Heart left ventricle (tissue), 16 donors: ENCODE results near the gene ANXA8. TPM values are rescaled to one million over a fixed set of nuclear protein-coding genes. Genes with fewer than 3 reads are reported as not detected.

Source experiments
- ATAC-seq, 4 donors: fragments of 200-7000 bp; cut with Tn5 transposase; one replicate each; pipeline ENCODE4 v1.9.1; 2020 to 2022; ENCODE audit warnings: moderate library complexity in 4 of 4, mild to moderate bottlenecking in 3 of 4, moderate number of reproducible peaks in 1 of 4
- DNase-seq, 5 donors: peaks; one replicate each; pipeline ENCODE4 v3.0.0-alpha.2; 2020
- H3K27ac ChIP-seq, 12 donors: fragments of 200-600 bp; sonication (generic) in 4 of 12; one replicate each; pipeline versions ENCODE4 v1.5.0 to v1.8.0; 2016 to 2022; ENCODE audit warnings: mild to moderate bottlenecking in 2 of 12
- H3K27me3 ChIP-seq, 9 donors: fragments of 200-600 bp; sonication (generic) in 2 of 9; one replicate each; pipeline versions ENCODE4 v1.5.1 to v1.8.0; 2016 to 2022; ENCODE audit warnings: mild to moderate bottlenecking in 3 of 9
- H3K36me3 ChIP-seq, 9 donors: fragments of 200-600 bp; sonication (generic) in 2 of 9; one replicate each; pipeline versions ENCODE4 v1.5.0 to v1.8.0; 2018 to 2022; ENCODE audit warnings: mild to moderate bottlenecking in 2 of 9
- H3K4me1 ChIP-seq, 12 donors: fragments of 200-600 bp; sonication (generic) in 4 of 12; one replicate each; pipeline versions ENCODE4 v1.5.0 to v1.8.0; 2016 to 2022; ENCODE audit warnings: mild to moderate bottlenecking in 3 of 12
- H3K4me3 ChIP-seq, 12 donors: fragments of 200-600 bp; sonication (generic) in 4 of 12; one replicate each; pipeline versions ENCODE4 v1.5.0 to v1.8.0; 2017 to 2022; ENCODE audit warnings: mild to moderate bottlenecking in 9 of 12, moderate library complexity in 4 of 12
- H3K9me3 ChIP-seq, 12 donors: fragments of 200-600 bp; sonication (generic) in 4 of 12; one replicate each; pipeline versions ENCODE4 v1.5.0 to v1.8.0; 2016 to 2022; ENCODE audit warnings: mild to moderate bottlenecking in 1 of 12
- POLR2A ChIP-seq, 2 donors: fragments of 450-650 bp; IDR thresholded peaks; one replicate each; pipeline ENCODE4 v1.6.1; 2017; ENCODE audit warnings: antibody characterized with exemption in 2 of 2, mild to moderate bottlenecking in 2 of 2, moderate library complexity in 2 of 2
- WGBS, 4 donors: extraction: QIAGEN DNeasy Blood & Tissue Kit in 2 of 4; methylation state at CpG; one replicate each; pipeline versions ENCODE4 v1.1.5 to v1.1.7; 2013 to 2018; 5-methylcytosine and 5-hydroxymethylcytosine counted together
- intact Hi-C, 10 donors: fragments of 100-400 bp; cut with DNase I; formaldehyde crosslinking; loops; one replicate each; pipeline versions ENCODE4 v1.11.1 to v1.14.2; 2022
- polyA plus RNA-seq, 2 donors: library from polyadenylated mRNA; stranded (reverse); fragments of 200-250 nt; gene quantifications; one replicate each; pipeline ENCODE4 v1.2.3, GENCODE V29; 2013
- total RNA-seq, 9 donors: library from RNA; depleted of rRNA in 2 of 9; stranded (reverse); fragments of >200 nt in 2 of 9; fragmentation: NEBNext Ultra II Directional in 3 of 9; extraction: Animal tissue kit (Norgen Biotek cat#: 25700) in 3 of 9; gene quantifications; one replicate each; pipeline versions ENCODE4 v1.1.0 to v1.2.4, GENCODE V29; 2016 to 2023
- TF ChIP-seq, protein P1 (sequence below), 12 donors: fragments of 200-600 bp; sonication (generic) in 4 of 12; IDR thresholded peaks; one replicate each; pipeline versions ENCODE4 v1.5.0 to v1.8.0; 2018 to 2022; ENCODE audit warnings: antibody characterized with exemption in 12 of 12, mild to moderate bottlenecking in 5 of 12
- donor health status: ischemic (EF 13 %, LVEDD 7.1; RV severe dilation, severe dysfunction).
- donor health status: healthy with polysubstance abuse.
- donor health status: DM: no; HTN: yes; CAD: no.
- donor health status: DM: no; HTN: no; CAD: no.
- donor health status: ischemic (EF 25% LVEDD 6.9; RV normal size, moderate dysfunction).
- donor health status: ischemic (EF 25% LVEDD 5.7; RV mildly dilated, moderate dysfunction).
- donor health status: healthy.
- donor health status: DM: yes; HTN: yes; CAD: no.
- donor health status: ischemic (EF 35%, LVEDD 5.7; RV mildly dilated, moderate dysfunction).
- donor health status: nonischemic (EF 11% LVEDD 7.7; RV severe dilation, severe dysfunction).
- donor health status: DM: yes; HTN: yes; CAD: no.
- donor health status: PGD.
- donor health status: ischemic (EF 29% LVEDD 5.4; RV normal size, mild dysfunction).
- donor health status: nonischemic (EF 23%, LVEDD 6.1; RV moderate dilation, normal function).

Gene ANXA8
- total and polyA plus RNA-seq, 11 donors = 0.15 to 52.4 (median 0.31) TPM; not detected in 6

GRCh38 chr10:47424231-47424630, 59.7 kb downstream of the ANXA8 start:
- ATAC-seq (no peak), DNase-seq (no peak)
- 60 to 72% (median 63%) methylated on average over 8 of the region's 8 CpGs for WGBS, 4 donors
- TF ChIP-seq, protein P1, sequence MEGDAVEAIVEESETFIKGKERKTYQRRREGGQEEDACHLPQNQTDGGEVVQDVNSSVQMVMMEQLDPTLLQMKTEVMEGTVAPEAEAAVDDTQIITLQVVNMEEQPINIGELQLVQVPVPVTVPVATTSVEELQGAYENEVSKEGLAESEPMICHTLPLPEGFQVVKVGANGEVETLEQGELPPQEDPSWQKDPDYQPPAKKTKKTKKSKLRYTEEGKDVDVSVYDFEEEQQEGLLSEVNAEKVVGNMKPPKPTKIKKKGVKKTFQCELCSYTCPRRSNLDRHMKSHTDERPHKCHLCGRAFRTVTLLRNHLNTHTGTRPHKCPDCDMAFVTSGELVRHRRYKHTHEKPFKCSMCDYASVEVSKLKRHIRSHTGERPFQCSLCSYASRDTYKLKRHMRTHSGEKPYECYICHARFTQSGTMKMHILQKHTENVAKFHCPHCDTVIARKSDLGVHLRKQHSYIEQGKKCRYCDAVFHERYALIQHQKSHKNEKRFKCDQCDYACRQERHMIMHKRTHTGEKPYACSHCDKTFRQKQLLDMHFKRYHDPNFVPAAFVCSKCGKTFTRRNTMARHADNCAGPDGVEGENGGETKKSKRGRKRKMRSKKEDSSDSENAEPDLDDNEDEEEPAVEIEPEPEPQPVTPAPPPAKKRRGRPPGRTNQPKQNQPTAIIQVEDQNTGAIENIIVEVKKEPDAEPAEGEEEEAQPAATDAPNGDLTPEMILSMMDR (IDR thresholded peaks at IDR 0.05) = no peak
- no peak for TF ChIP-seq POLR2A (IDR thresholded peaks at IDR 0.05)
- Histone ChIP-seq H3K4me3 (no peak overlapping the region), H3K27me3 (no peaks in the 10 kb centered on the region), H3K9me3 (peaks cover 0 to 10% (median 0%) of the 10 kb centered on the region in 12 donors), H3K4me1 (no peaks in the 10 kb centered on the region), H3K36me3 (no peaks in the 10 kb centered on the region), H3K27ac (no peak overlapping the region)
- intact Hi-C loops = no loop called here

DNA sequence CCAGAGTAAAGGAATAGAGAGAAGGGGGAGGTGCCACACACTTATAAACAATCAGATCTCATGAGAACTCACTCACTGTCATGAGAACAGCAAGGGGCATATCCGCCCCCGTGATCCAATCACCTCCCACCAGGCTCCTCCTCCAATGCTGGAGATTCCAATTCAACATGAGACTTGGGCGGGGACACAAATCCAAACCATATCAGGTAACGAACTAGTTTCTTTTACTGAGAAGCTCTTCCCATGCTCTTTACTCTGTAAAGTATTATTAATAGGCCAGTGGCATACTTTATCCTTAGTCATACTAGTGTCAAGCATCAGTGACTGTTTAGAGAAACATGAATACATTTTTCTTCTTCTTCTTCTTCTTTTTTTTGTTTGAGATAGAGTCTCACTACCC, 60.4 kb downstream of the ANXA8 start:
- H3K9me3 ChIP-seq = peaks cover 0 to 8% (median 0%) of the 10 kb centered on the region in 12 donors
- no peaks in the 10 kb centered on the region for H3K4me1 ChIP-seq
- no peaks in the 10 kb centered on the region for H3K36me3 ChIP-seq
- TF ChIP-seq, protein P1 (IDR thresholded peaks at IDR 0.05) = no peak
- no peak for TF ChIP-seq POLR2A (IDR thresholded peaks at IDR 0.05)
- no peak overlapping the region for H3K4me3 ChIP-seq
- intact Hi-C loops = no loop called here
- ATAC-seq (no peak), DNase-seq (no peak)
- WGBS, 4 donors = 71 to 80% (median 75%) methylated on average over 4 of the region's 4 CpGs
- no peaks in the 10 kb centered on the region for H3K27me3 ChIP-seq
- no peak overlapping the region for H3K27ac ChIP-seq

GRCh38 chr10:47421057-47421952, 62.6 kb downstream of the ANXA8 start:
- no peak for DNase-seq

More at GRCh38 chr10:47421057-47421952, 62.6 kb downstream of the ANXA8 start:
- peak in 1 of 4 donors; percentile 12 for ATAC-seq
- Histone ChIP-seq H3K4me1 (no peaks in the 10 kb centered on the region), H3K4me3 (no peak overlapping the region), H3K36me3 (no peaks in the 10 kb centered on the region), H3K27ac (no peak overlapping the region), H3K27me3 (no peaks in the 10 kb centered on the region), H3K9me3 (no peaks in the 10 kb centered on the region)
- 84 to 92% (median 85%) methylated on average over 6 to 7 of the region's 7 CpGs for WGBS, 4 donors
- intact Hi-C loops = no loop called here
- TF ChIP-seq, protein P1 (IDR thresholded peaks at IDR 0.05) = no peak
- no peak for TF ChIP-seq POLR2A (IDR thresholded peaks at IDR 0.05)
